HG02840 (cell line): ENCODE data around the gene SIRPD.
"Not testable (repeated sequence)": the region's sequence is repeated elsewhere in the genome, so short reads cannot be mapped to it uniquely, and the experiment has no call there.

Source experiments
- ATAC-seq: cut with Tn5 transposase; IDR thresholded peaks from one replicate; pipeline ENCODE4 v1.9.1; 2021; ENCODE audit warnings: mild to moderate bottlenecking, moderate library complexity, moderate number of reproducible peaks; ENCODE audit not compliant: unreplicated experiment, low FRiP score

Gene SIRPD

DNA sequence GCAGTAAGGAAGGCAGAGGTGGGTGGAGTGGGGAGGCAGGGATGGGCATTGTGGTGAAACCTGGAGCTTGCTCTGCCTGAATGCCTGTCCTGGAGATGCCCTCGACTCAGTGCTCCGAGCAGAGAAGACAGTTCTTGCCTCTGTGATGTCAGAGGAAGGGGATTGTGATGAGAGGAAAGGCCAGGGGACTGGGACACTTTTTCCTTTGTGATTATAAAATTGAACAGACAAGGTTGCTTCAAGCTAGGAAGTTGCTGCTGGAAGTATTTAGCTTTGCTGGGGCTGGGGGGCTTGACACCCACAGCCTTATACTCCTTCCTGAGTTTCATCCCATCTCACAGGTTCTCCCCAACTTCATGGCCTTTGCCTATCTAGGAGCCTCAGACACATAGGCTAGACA, at the start of gene SIRPD:
Gene SIRPD (minus strand): TSS at position 101 of the 400 bp plus-strand sequence. CDS start 52 bp downstream, at position 49.
- ATAC-seq, result no peak

DNA sequence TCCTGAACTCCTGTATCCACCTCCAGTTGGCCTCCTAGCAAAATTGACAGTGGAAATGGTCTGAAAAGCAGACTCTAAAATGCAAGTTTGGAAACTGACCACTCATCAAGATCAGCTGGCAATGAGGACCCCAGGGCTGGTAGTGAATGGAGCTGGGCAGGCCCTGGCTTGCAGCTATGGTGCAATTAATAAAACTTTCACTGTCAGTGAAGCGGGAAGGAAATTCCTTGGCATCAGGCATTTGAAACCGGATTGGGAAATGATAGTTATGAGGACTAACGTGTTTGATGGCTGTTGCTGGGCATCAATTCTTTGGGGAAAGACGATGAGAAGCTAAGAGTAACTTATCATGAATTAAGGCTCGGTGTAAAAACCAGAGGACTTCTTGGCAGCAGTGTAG, 43.2 kb upstream of the SIRPD start:
- no peak for ATAC-seq

DNA sequence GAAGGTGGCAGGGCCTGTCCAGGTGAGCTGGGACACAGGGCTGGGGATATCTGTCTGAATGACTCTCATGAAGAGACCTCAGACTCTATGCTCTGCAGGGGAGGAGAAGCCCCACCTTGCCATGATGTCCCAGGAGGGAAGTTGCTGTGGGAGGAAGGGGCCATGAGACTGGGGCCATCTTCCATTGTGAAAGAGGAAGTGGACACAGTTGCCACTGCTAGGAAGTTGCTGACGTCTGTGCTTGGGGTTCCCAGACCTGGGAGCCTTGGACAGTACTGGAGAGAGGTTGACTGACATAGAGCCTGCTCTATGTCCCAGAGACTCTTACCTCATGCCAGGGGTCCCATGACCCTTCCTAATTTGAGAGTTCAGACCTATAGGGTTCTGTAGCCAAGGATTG, 37.8 kb upstream of the SIRPD start:
- ATAC-seq, result no peak

DNA sequence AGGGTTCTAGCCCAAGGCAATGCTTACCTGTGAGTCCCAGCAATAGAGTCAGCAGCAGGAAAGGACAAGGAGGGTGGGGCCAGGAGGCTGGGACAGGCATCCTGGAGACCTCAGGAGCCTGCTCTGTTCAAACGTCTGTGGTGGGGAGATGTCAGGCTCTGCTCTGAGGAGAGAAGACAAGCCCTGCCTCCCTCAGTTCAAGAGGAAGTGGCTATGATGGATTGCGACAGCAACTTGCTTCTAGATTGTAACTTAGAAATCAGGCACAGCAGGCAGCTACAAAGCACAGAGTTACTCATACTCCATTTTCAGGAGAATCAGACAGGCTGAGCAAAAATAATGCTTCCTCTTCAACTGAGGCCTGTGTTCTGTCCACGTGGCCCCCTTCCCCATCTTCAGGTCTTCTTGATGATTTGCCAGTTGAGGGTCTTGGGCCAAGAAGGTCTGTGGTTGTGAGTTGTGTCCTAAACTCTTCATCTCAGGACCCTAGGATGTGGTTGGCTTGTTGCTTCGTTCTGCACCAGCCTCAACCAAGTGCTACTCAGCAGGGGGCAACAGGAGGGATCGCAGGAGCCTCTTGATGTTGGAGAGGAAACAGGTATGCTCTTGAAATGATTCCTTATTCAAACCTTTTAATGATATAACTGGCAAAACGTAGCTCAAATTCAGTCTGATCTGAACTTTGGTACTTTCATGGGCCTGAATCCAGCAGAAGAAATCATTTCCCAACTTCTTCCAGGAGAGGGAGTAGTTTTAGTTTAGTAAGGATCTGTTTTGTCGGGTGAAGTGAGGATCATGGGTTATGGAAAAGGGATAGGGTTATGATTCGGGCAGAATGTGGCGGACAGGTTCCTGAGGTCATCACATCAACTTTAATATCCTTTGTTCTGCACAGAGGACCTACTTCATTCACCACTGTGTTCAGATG, 31.3 kb upstream of the SIRPD start:
- no peak for ATAC-seq

DNA sequence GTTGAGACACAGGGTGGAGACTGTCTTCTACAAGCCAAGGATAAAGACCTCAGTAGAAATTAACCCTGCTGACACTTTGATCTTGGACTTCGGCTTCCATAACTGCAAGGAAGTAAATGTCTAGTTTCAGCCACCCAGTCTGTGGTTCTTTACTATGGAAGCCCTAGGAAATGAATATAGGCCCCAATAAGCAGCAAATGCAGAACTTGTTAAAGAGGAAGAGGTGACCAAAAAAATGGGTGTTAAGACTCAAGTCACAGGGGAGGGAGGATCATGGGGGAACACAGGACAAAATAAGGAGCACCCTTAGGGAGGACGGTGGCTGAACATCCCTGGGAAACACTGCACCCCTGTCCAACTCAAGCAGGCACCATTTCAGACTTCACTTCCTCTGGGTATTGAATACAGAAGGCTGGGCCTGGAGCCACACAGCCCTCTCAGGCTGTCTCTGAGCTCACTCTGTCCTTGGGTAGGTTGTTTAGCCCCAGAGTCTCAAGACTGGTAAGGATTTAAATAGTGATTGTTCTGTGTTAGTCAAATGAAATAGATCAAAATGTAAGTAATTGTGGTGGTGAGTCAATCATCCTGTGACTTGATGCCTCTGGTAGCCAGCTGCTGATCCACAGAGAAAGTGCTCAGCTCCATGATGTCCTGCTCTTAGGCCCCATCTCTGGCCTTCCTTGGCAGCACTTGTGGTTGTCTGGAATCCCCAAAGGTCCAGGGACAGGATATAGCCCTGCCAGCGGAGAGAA, 30.5 kb upstream of the SIRPD start:
- ATAC-seq, result no peak

DNA sequence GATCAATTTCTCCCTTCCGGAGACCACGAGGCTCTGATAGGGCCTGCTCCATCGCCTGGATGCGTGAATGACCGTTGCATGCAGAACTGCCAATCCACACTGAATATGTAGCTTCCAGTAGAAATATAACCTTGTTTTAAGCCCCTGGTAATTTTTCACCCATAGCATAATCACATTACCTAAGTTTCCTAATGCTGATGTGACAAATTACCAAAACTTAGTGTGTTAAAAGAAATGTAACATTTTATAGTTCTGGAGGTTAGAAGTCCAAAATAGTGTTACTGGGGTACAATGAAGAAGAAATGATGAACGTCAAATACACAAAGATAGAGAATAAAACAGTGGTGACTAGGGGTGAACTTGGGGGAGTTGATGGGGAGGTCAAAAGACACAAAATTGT, 22.0 kb upstream of the SIRPD start:
- no peak for ATAC-seq

DNA sequence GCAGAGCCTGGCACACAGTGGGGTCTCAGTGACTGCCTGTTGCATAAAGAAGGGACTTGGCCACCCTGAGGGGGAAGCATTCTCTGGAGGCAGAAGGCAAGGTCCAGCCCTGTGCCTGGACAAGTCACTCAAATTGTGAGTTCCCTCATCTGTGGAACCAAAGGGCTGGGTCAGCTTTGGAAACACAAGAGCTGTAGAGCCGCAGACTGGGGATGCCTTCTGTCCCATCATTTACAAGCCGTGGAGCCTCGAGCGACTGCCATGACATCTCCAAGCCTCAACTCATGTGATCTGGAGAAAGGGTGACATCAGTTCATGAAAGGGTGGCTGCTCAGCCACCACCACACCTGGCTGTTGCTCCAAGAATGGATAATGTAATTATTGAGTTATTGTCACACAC, 20.4 kb upstream of the SIRPD start:
- ATAC-seq, result no peak

DNA sequence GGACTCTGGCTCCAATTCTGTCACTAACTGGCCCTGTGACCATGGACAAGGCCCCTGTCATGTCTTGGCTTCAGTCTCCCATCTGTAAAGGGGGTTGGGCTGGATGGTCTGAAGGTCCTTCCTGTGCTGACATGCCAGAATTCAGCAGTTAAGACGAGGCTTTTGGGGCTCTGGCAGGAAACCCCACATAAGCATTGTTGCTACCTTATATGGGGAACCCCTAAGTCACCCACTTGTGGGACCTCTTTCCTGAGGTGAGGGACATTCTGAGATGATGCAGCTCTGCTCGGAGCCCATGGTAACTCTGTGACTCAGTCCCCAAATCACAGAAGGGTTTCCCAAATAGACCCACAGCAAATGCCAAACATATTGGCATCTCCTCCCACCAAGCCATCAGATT, 19.8 kb upstream of the SIRPD start:
- ATAC-seq, result not testable (repeated sequence)

DNA sequence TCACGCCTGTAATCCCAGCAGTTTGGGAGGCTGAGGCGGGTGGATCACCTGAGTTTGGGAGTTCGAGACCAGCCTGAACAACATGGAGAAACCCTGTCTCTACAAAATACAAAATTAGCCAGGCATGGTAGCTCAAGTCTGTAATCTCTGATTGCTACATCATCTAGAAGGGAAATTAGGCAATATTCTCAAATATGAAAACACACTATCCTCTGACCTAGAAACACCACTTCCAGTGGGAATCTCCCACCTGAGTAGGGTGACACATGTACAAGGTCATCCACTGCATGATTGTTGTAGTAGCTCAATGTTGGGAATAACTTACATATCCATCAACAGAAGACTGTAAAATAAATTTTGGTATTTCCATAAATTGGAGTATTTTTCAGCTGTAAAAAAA, 19.1 kb upstream of the SIRPD start:
- ATAC-seq, result no peak

DNA sequence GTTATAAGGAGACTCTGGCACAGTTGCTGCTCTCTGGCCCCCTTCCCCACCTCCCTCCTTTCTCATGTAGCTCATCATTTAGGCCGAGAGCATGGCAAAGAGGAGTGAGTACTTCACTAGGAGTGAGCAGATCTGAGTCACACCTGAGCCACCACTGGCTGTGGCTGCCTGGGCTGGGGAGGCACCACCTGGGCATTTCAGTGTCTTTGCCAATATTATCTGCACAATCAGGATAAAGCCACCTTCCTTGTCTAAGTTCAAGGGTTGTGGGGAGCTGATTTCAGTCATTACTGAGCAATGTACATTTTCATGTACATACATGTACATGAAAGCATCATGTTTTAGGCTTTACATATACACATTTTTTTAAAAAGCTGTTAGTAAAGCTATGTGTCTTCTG, 18.5 kb upstream of the SIRPD start:
- ATAC-seq, result not testable (repeated sequence)

DNA sequence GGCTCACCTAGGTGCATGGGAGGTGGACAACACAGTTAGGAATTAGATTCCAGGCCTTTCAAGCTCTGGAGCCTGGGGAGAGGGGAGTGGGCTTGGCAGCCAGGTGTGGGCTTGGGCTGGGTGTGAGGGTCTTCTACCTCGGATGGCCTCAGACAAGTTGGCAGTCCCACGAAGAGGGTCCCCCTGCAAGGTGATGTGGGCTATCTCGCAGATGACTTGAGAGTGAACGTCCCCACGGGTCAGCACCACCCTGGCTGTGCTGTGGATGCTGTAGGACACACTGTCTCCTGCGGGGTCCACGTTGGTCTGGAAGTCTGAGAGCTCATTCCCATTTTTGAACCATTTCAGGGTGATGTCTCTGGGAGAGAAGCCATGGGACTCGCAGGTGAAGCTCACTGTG, 14.1 kb upstream of the SIRPD start:
- not testable (repeated sequence) for ATAC-seq

DNA sequence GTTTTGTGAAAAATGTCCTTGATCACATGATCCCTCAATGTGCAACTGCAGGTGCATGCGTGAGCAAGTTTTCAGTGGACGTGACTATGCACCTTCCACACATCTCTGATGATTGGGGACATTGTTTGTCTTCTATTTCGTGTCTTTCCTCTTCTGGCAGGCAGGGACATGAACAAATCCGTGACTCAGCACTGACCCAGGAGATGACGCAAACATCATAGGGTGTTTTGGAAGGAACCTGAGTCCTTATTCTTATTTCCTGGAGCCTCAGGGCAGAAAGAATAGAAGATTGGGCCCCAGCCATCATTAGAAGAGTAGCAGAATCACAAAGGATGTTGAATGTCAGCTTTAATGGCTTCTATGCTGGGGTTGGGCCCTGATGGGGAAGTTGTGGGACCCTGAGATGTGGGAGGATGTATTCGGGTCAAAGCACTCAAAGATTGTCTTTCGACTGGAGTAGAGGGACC, 11.9 kb upstream of the SIRPD start:
- no peak for ATAC-seq

DNA sequence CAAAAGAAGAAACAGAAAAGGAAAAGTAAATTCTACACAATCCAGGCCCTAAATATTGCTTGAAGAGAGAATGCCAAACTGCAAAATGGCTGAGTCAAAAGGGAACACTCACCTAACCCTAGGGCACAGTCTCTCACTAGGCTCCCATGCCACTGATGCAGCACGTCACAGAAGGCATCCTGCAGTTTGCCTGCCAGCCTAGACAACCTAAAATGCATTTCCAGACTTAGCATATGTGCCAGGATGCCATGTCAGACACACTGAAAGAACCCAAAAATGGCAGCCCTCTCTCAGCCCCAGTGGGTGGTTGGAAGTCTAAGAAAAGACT, 10.6 kb upstream of the SIRPD start:
- no peak for ATAC-seq

DNA sequence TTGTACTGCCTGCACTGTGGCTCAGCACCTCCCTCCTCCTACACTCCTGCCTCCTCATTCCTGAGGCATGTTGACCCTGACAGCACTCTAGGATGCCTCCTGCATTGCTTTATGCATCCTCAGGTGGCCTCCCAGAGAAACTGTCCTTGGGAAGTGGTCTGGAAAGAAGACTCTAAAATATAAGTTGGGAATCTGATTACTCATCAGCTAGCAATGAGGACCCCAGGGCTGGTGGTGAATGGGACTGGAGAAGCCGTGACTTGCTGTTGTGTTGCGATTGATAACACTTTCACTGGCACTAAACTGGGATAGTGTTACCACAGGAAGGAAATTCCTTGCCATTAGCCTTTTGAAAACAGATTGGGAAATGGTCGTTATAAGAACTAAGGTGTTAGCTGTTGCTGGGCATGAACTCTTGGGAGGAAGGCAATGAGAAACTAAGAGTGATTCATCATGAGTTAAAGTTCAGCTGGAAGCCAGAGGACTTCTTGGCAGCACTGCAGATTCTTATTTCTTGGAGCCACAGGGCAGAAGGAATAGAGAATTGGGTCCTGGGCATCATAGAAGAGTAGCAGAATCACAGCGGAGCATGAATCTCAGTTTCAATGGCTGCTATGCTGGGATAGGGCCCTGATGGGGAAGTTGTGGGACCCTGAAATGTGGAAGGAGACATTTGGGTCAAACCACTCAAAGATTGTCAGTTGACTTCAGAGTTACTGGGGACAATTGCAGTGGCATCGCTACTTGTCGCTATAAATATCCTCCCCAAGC, 10.1 kb upstream of the SIRPD start:
- no peak for ATAC-seq

DNA sequence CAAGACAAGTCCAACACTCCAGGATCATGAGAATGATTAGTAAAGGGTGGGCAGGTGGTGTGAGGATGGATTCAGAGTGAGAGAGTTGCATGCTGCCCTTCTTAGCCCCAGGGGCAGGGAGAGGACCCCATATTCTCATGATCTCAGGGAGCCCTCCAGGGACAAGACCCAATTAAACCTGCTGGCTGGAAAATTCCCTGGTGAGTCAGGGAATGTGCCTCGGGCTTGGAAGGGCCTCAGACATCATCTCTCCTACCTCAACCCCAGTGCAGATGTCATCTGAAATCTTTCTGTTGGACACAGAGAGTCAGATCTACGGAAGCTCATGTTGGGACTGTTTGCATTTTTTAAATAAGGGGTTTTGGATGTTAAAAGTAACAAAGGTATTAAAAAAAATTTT, 9.2 kb upstream of the SIRPD start:
- ATAC-seq, result no peak

DNA sequence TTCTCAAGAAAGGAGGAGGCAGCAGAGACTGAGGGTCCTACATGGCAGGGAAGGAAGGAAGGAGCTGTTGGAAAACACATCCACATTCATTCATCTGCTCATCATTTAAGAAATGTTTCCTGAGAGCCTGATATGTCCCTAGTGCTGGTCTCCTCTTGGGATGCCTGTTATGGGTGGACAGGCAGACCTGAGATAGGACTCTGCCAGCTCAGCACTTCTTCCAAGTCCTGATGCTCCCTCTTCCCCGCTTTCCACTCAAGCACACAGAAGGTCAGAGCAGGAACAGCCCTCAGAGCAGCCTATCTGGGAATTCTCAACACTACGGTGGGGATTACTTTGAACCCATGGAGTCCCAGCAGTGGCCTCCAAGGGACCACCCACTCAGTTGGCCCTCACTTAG, 8.0 kb upstream of the SIRPD start:
- ATAC-seq, result no peak

DNA sequence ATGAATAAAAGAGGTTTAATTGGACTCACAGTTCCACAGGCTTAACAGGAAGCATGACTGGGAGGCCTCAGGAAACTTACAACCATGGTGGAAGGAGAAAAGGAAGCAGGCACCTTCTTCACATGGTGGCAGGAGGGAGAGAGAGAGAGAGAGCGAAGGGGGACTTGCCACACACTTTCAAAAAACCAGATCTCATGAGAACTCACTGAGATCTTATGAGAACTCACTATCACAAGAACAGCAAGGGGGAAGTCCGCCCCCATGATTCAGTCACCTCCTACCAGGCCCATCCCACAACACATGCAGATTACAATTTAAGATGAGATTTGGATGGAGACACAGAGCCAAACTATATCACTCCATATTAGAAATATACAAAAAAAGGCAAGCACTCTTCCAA, 6.1 kb upstream of the SIRPD start:
- ATAC-seq, result no peak

DNA sequence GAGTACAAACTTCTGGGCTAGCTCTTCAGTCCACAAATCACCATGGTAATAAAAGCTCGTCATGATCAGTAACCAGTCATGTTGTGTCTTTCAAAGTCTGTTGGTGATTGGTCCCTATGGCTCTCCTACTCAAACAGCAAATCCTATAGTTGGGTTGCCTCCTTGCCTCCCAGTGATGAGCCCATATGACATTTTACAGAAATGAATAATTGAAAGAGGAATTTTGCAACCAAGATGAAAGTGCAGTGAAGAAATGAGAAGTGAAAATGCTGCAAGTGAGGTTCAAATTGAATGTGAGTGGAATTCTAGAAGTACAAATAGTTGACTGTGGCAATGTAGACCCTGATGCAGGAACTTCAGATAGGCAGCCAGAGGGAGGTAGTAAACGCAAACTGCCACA, 5.1 kb upstream of the SIRPD start:
- no peak for ATAC-seq

DNA sequence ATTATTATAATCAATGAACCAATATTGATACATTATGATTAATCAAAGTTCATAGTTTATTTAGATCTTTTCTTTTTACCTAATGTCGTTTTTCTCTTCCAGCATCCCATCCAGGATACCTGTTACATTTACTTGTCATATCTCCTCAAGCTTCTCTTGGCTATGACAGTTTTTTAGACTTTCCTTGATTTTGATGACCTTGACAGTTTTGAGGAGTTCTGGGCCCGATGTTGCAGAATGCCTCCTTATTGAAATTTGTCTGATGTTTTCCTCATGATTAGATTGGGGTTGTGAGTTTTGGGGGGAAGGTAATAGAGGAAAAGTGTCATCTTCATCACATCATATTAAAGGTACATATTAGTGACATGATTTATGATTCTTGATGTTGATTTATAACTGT, 3.8 kb upstream of the SIRPD start:
- no peak for ATAC-seq

DNA sequence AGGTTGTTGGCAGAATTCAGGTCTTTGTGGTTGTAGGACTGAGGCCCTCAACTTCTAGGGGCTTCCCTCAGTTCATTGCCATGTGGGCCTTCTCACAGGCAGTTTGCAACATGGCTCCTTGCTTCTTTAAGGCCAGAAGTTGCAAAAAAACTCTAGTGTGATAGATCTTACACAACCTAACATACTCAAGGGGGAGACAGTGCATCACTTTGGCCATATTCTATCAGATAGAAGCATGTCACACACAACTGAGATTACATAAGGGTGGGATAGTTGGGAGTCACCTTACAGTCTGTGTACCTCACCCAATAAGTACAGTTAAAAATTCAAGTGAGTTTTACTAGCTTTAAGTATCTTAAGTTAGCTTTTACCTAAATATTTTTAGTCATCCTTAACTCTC, 1.6 kb downstream of the SIRPD start:
- no peak for ATAC-seq

DNA sequence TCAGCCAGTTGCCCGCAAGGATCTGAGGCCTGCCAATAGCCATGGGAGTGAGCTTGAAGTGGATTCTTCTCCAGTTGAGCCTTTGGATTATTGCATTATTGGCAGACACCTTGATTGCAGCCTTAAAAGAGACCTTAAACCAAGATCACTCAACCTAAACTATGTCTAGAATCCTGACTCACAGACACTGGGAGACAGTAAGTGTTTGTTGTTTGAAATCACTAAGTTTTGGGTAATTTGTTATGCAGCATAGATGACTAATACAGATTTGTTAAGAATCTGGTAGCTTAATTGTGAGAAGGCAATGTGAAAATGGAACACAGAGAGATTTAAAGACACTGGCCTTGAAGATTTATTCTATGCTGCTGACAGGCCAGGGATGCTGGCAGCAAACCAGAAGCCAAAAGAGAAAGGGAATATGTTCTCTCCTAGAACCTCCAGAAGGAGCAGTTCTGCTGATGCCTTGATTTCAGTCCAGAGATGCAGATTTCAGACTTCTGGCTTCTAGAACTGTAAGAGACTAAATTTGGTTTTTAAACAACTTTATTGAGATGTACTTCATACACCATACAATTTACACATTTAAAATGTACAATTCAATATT, 17.6 kb downstream of the SIRPD start:
- no peak for ATAC-seq
